ENCODE results near the gene PTPN6. TPM values are rescaled to one million over a fixed set of nuclear protein-coding genes. Genes with fewer than 3 reads are reported as not detected.

The PTPN6 gene
- total RNA-seq, 1 donor from 2014 or later: 0.65 TPM

- Mint-ChIP-seq H3K36me3 (ENCODE audit: low read depth) (peaks cover 5% of the 10 kb centered on the region), H3K4me1 (ENCODE audit: low read depth) (peaks cover 80% of the 10 kb centered on the region), H3K4me3 (ENCODE audit: unreplicated experiment) (peak overlapping the region; percentile 96), H3K27me3 (ENCODE audit: low read depth) (no peaks in the 10 kb centered on the region), H3K9me3 (ENCODE audit: low read depth) (no peaks in the 10 kb centered on the region), H3K27ac (ENCODE audit: unreplicated experiment) (peak overlapping the region; percentile 90)
- DNase-seq (ENCODE audit: low spot score): no peak
- TF ChIP-seq CTCF (IDR thresholded peaks at IDR 0.05): no peak
These were observed 22.3 kb upstream of the PTPN6 start for GRCh38 chr12:6928703-6929407.

- Mint-ChIP-seq H3K36me3 (ENCODE audit: low read depth) (peaks cover 9% of the 10 kb centered on the region), H3K9me3 (ENCODE audit: low read depth) (no peaks in the 10 kb centered on the region), H3K4me1 (ENCODE audit: low read depth) (peaks cover 80% of the 10 kb centered on the region), H3K27me3 (ENCODE audit: low read depth) (no peaks in the 10 kb centered on the region), H3K27ac (ENCODE audit: unreplicated experiment) (peak overlapping the region; percentile 90), H3K4me3 (ENCODE audit: unreplicated experiment) (peak overlapping the region; percentile 96)
- DNase-seq (ENCODE audit: low spot score): no peak
- no peak for TF ChIP-seq CTCF (IDR thresholded peaks at IDR 0.05)
These were observed 21.4 kb upstream of the PTPN6 start for GRCh38 chr12:6929466-6930452.

- no peak for TF ChIP-seq CTCF (IDR thresholded peaks at IDR 0.05)
- Mint-ChIP-seq H3K27ac (ENCODE audit: unreplicated experiment) (peak overlapping the region; percentile 71), H3K4me1 (ENCODE audit: low read depth) (peaks cover 71% of the 10 kb centered on the region), H3K4me3 (ENCODE audit: unreplicated experiment) (no peak overlapping the region), H3K27me3 (ENCODE audit: low read depth) (no peaks in the 10 kb centered on the region), H3K9me3 (ENCODE audit: low read depth) (no peaks in the 10 kb centered on the region), H3K36me3 (ENCODE audit: low read depth) (peaks cover 24% of the 10 kb centered on the region)
- DNase-seq (ENCODE audit: low spot score): no peak
These were observed 18.4 kb upstream of the PTPN6 start for GRCh38 chr12:6932766-6933165.

- H3K4me1 Mint-ChIP-seq (ENCODE audit: low read depth): peaks cover 71% of the 10 kb centered on the region
- H3K36me3 Mint-ChIP-seq (ENCODE audit: low read depth): peaks cover 22% of the 10 kb centered on the region
- H3K27ac Mint-ChIP-seq (ENCODE audit: unreplicated experiment): peak overlapping the region; percentile 79
- no peaks in the 10 kb centered on the region for H3K9me3 Mint-ChIP-seq (ENCODE audit: low read depth)
- H3K27me3 Mint-ChIP-seq (ENCODE audit: low read depth): no peaks in the 10 kb centered on the region
- peak overlapping the region; percentile 26 for H3K4me3 Mint-ChIP-seq (ENCODE audit: unreplicated experiment)
- DNase-seq (ENCODE audit: low spot score): no peak
- no peak for TF ChIP-seq CTCF (IDR thresholded peaks at IDR 0.05)
These were observed 17.0 kb upstream of the PTPN6 start for GRCh38 chr12:6934110-6934509.
